Activated CD4-positive, alpha-beta T cell treated with anti-CD3 and anti-CD28 coated beads for 48 hours (primary cell): ENCODE results near the gene PITPNB.

Experiments used
- DNase-seq: peaks from one replicate; pipeline ENCODE4 v3.0.0-alpha.2; 2020

PITPNB gene

GRCh38 chr22:27878541-27878940, 40.5 kb downstream of the PITPNB start:
- DNase-seq: no peak

- no peak for DNase-seq
Observed at GRCh38 chr22:27877501-27877900, 41.6 kb downstream of the PITPNB start.

GRCh38 chr22:27876684-27877083, 42.4 kb downstream of the PITPNB start:
- DNase-seq: no peak

GRCh38 chr22:27875951-27876350, 43.1 kb downstream of the PITPNB start:
- no peak for DNase-seq

GRCh38 chr22:27874764-27875163, 44.3 kb downstream of the PITPNB start:
- no peak for DNase-seq

GRCh38 chr22:27874185-27874584, 44.9 kb downstream of the PITPNB start:
- no peak for DNase-seq

GRCh38 chr22:27873472-27873871, 45.6 kb downstream of the PITPNB start:
- DNase-seq: no peak

GRCh38 chr22:27872488-27872887, 46.6 kb downstream of the PITPNB start:
- no peak for DNase-seq

GRCh38 chr22:27871306-27872014, 47.6 kb downstream of the PITPNB start:
- no peak for DNase-seq

- no peak for DNase-seq
Observed at GRCh38 chr22:27870234-27871191, 48.5 kb downstream of the PITPNB start.

GRCh38 chr22:27868732-27869282, 50.2 kb downstream of the PITPNB start:
- DNase-seq: no peak

- no peak for DNase-seq
Observed at GRCh38 chr22:27867953-27868731, 50.9 kb downstream of the PITPNB start.

- DNase-seq: peak; percentile 9
Observed at GRCh38 chr22:27867085-27867952, 51.7 kb downstream of the PITPNB start.

GRCh38 chr22:27866135-27867084, 52.6 kb downstream of the PITPNB start:
- no peak for DNase-seq

- DNase-seq: no peak
Observed at GRCh38 chr22:27865496-27865895, 53.6 kb downstream of the PITPNB start.

GRCh38 chr22:27863556-27863955, 55.5 kb downstream of the PITPNB start:
- no peak for DNase-seq

- no peak for DNase-seq
Observed at GRCh38 chr22:27863001-27863400, 56.1 kb downstream of the PITPNB start.

GRCh38 chr22:27859336-27859735, 59.7 kb downstream of the PITPNB start:
- DNase-seq: no peak

GRCh38 chr22:27858626-27859025, 60.4 kb downstream of the PITPNB start:
- DNase-seq: no peak

GRCh38 chr22:27857443-27857842, 61.6 kb downstream of the PITPNB start:
- no peak for DNase-seq

GRCh38 chr22:27856386-27856785, 62.7 kb downstream of the PITPNB start:
- no peak for DNase-seq
